HG02885 (cell line): Measurements from ENCODE around the gene HEXD.
"Not testable (repeated sequence)": the region's sequence is repeated elsewhere in the genome, so short reads cannot be mapped to it uniquely, and the experiment has no call there.

Source experiments
- ATAC-seq: cut with Tn5 transposase; IDR thresholded peaks from one replicate; pipeline ENCODE4 v1.9.1; 2021; ENCODE audit warnings: mild to moderate bottlenecking; ENCODE audit not compliant: unreplicated experiment, poor library complexity

The HEXD gene

DNA sequence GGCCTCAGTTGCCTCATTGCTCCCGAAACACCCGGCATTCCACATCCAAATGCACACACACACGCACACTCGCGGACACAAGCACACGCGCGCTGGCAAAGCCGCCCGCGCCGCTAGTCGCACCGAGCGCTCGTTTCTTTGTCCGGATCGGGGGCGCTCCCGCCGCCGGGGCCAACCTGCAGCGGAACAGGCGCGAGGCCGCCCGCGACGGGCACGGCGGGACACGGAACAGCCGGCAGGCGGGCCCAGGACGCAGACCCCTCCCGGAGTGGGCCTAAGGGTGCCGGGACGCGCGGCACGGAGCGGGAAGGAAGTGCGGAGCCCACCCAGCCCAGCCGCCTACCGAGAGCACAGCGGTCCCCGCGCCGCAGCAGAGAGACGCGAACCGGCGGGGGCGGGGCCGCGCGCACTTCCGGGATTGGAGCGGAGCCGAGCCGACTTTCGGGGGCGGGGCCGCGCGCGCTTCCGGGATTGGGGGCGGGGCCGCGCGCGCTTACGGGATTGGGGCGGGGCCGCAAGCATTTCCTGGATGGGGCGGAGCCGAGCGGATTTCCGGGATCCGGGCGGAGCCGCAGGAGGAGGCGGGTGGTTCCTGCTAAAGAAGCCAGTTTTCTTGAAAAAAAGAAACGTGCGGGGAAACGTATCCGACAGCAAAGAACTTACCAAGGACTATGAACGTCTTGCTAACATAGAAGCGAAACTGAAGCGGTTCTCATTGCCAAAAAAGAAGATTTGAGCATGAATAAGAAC is 32.4 kb downstream of the HEXD start, which contains the start of gene CYBC1:
TSS of gene CYBC1 (minus strand) at position 396 of the 750 bp plus-strand sequence. CDS start 1,498 bp downstream, outside the sequence.
- ATAC-seq: peak; percentile 80

DNA sequence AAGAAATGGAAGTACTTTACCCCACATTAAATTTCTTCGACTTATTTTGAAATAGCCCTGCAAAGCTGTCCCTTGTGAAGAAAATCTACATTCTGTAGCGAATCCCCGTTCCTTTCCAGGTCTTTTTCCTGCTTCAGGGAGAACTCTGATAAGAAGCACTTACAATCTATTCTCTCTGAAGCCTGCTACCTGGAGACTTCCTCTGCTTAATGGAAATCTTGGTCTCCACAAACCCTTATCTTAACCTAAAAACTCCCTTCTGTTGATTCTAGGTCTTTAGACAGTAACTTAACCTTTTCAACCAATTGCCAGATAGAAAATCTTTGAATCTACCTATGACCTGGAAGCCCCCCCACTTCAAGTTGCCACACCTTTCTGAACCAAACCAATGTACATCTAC is 34.0 kb downstream of the HEXD start:
- no peak for ATAC-seq

DNA sequence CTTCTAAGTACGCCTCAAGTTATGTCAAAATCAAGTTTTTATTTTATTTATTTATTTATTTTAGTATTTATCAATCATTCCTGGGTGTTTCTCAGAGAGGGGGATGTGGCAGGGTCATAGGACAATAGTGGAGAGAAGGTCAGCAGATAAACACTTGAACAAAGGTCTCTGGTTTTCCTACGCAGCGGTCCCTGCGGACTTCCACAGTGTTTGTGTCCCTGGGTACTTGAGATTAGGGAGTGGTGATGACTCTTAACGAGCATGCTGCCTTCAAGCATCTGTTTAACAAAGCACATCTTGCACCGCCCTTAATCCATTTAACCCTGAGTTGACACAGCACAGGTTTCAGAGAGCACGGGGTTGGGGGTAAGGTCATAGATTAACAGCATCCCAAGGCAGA is 35.0 kb downstream of the HEXD start:
- ATAC-seq: not testable (repeated sequence)

DNA sequence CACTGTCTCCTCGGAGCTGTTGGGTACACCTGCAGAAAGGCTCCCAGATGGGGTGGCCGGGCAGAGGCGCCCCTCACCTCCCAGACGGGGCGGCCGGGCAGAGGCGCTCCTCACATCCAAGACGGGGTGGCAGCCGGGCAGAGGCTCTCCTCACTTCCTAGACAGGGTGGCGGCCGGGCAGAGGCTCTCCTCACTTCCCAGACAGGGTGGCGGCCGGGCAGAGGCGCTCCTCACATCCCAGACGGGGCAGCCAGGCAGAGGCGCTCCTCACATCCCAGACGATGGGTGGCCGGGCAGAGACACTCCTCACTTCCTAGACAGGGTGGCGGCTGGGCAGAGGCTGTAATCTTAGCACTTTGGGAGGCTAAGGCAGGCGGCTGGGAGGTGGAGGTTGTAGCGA is 35.6 kb downstream of the HEXD start:
- not testable (repeated sequence) for ATAC-seq

DNA sequence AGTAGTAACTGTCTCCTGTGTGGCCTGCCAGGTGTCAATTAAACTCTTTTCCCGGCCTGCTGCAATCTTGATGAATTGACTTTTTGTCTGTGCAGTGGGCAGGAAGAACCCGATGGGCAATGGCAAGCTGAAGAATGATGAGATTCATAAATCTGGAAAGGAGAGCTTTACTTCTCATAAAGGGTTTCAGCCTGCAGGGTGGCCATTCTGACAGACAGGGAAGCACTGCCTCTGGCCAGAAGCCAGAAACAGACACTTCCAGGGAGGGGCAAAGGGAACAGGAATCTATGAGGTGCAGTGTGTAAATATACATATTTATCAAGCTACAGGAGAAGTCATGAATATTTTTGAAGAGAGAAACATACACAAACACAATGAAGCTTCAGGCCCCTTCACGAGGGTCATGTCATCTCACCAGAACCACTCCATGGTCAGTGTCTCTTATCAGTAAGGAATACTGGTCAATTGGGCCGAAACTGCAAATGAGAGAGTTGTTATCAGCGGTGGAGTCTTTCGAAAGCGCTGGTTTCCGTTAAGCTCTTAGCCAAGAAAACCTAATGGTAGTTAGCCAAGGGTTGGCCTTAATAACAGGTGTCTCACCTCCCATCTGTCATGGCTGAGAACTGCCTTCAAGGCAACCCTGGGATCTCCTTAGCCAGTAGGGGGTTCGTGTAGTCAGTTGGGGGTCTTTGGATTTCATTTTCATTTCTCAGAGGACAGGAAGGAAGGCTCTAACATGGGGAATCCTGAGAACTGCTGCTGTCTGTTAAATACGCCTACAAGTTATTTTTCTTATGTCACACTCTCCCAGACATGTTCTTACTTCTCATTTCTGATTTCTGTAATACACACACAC is 39.2 kb downstream of the HEXD start:
- ATAC-seq: no peak

DNA sequence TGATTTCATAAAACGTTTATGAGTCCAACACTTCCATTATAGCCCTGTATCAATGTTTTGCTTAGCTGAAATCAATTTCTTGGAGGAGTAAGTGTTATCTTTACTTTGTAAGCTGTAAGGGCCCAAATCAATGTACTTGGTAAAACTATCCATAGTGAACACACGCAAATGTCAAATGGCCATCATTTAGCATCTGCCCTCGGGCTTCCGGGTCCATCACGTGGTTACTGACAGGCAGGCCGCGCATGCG is 39.7 kb downstream of the HEXD start:
- no peak for ATAC-seq

DNA sequence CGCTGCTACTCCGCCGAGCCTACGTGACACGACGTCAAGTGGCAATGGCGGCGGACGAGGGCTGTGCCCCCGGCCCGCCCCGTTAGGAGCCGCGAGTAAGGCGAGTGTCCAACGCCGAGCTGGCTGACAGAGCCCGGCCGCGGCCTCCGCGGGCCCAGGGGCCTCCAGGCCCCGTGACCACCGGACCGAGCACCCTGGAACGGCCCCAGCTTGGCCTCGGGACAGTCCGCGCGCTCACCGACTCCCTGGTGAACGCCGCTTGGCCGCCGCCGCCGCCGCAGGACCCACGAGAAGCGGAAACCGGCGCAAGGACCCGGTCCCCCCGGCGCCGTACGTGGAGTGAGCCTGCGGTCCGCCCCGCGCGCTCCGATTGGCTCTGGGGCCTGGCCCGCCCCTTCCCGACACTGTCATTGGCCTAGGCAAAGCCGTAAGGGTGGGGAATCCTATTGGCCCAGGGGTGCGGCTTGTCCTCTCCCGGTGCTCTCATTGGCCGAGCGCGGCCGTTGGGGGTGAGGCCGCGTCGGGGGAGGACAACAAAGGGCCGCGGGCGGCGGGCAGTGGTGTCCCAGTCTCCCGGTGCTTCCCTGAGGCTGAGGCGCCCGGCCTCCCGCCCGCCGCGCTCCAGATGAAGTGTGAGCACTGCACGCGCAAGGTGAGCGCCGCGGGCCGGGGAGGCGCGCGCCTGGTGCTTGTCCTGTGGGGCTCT is 40.2 kb downstream of the HEXD start, which contains the start of gene NARF:
TSS of gene NARF (plus strand) at position 563 of the 706 bp plus-strand sequence. CDS start at position 626, 63 bp downstream.
- ATAC-seq: peak; percentile 95

DNA sequence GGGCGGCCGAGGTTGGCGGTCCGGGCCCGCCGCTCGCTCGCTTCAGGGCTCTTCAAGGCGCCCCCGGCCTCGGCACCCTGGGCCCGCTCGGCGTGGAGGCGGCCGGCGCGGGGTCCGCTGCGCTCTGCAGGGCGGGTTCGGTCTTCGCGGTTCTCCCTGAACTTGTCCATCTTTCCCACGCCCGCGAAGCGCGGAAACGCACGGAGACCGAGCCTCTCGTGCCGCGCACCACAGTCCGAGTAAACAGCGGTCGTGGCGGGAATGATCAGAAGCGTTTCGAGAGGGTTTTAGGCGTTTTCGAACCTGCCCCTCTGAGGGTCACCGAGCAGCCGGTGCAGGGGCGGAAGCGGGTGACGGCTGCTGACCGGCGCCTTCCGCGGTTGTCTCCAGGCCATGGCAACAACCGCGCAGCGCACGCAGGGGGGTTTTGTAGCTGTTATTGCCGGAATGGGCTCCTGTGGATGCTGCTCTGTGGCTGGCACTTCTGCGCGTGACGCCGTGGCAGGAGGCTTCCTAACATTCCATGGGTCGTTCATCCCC is 40.8 kb downstream of the HEXD start:
- no peak for ATAC-seq

DNA sequence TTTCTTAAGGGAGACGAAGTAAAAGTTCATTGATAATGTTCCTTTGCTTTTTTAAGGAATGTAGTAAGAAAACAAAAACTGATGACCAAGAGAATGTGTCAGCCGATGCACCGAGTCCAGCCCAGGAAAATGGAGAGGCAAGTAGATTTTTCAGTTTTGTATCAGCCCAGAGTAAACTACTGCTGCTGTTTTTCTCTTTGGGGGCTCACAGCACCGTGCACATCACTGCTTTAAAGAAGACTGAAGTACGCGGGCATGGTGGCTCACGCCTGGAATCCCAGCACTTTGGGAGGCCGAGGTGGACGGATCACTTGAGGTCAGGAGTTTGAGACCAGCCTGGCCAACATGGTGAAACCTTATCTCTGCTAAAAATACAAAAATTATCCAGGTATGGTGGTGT is 41.8 kb downstream of the HEXD start:
- ATAC-seq: not testable (repeated sequence)

DNA sequence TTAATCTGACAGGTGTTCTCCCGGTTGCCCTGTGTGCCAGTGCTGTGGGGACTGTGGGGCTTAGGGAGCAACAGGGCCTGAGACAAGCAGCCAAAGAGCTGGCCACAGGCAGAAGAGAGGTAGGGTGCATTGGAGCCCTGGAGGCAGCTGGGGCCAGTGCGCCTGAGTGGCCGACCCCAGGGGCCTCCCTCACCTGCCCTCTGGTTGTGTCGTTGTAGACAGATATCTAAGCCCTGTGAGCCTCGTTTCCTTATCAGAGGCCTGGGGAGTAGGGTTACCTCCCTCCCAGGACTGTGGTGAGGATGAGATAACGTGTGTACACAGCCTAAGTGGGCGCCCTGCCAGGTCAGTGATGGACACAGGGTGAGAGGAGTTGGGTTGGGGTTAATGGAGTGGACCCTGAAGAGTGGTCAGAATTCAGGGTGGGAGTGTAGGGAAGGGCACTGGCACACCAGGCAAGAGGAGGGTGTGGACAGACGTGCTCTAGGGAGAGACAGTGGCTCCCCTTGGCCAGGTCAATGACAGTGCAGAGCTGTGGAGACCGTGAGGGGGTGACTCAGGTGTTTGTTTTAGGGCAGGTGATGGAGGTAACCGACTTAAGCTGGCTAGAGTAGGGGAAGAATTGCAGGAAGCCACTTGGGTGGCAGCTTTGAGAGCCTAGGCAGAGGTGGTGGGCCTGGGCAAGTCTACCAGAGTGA is 43.8 kb downstream of the HEXD start:
- ATAC-seq: no peak

DNA sequence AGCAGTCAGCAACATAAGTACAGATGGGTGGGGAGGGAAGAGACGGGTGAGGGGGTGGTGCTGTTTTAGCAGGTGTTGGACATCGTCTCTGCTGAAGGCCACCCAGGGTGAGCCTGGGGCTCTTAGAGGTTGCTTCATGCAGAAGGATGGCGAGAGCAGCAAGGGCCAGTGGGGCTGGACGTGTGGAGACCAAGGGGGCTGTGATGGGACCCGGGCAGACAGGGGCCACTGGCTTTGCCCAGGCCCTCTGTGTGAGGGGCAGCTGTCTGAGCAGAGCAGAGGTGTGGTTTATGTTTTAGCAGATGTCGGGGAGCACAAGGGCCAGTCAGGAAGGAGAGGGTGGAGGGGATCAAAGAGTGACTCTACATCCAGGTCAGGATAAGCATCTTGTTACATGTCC is 45.2 kb downstream of the HEXD start:
- ATAC-seq: no peak

DNA sequence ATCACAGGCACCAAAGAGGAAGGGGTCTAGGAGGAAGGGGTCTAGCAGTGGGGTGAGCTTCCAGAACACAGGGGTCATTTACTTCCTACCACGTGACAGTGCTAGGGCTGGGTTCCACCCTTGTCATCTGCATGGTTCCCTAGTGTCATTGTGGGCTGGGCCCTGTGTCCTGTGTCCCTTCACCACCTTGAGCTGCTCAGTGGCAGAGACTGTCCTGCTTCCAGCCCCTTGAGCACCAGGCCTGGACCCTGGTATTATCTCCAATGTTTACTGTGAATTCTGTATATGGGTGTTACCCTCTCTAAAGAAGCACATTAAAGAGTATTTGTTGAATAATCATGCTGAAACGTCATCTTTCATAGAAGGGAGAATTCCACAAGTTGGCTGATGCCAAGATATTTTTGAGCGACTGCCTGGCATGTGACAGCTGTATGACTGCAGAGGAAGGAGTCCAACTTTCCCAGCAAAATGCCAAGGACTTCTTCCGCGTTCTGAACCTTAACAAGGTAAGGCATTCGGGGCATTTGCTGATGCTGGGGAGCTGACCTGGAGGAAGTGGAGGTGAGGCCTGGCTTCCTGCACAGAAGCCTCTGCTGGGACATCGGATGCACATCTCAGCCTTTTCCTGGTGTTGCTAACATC is 45.9 kb downstream of the HEXD start:
- ATAC-seq: no peak

DNA sequence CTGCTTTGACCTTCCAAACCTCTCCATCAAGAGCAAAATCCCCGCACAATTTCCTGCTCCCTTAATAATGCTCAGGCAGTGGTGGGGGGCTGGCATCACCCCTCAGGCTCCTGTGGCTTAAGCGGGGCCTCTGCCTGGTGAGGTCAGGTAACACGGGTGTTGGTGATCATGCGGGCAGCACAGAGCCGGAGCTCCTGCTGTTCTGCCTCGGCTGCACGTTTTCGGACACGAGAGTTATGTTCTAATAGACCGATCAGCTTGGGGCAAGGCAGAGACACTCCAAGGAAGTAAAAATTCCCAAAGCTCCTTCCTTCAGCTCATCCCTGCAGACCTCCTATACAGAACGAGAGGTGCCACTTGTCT is 46.4 kb downstream of the HEXD start:
- no peak for ATAC-seq

DNA sequence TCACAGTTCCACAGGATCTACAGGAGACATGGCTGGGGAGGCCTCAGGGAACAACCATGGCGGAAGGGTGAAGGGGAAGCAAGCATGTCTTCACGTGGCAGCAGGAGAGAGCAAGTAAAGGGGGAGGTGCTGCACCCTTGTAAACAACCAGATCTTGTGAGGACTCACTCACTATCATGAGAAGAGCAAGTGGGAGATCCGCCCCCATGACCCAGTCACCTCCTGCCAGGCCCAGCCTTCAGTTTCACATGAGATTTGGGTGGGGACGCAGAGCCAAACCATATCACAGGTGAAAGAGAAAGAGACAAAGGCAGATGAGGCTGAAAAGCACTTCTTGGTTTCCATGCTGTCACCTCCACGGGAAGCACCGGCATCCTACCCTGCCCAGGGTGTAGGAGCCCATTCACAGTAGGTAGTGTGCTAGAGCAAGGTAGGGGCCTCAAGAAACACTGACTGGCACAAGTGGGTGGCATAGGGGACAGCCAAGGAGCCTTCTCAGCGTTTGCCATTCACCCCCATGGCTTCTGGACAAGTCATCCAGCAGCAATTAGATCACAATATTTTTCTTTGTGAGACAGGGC is 47.0 kb downstream of the HEXD start:
- no peak for ATAC-seq

DNA sequence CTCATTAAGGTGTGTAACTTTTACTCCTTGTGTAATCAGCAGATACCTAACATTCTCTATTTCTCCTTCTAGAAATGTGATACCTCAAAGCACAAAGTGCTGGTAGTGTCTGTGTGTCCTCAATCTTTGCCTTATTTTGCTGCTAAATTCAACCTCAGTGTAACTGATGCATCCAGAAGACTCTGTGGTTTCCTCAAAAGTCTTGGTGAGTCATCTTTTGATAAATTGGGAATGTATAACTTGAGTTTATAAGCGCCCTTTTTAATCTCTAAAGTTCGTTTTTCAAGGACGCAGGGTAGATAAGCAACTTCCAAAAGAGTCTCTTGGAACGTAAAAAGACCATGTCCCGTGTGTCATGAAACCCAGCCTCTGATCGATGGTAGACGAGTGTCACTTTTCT is 50.5 kb downstream of the HEXD start:
- no peak for ATAC-seq

DNA sequence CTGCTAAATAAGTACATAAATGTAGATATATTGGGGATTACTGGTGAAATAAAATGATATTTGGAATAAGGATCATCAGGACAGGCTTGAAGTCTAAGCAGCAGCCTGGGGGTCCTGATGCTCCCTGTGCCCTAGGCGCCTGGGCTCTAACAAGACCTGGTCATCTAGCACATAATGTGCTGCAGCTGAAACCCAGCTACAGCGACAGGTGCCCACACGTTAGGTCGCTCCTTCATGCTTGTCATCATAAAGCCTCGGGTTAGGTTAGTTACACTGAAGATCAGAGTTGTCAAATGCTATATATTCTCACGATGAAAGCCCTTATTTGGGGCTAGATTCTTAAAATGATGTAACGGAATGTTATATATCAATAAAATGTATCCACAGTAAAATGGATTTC is 51.9 kb downstream of the HEXD start:
- ATAC-seq: no peak

DNA sequence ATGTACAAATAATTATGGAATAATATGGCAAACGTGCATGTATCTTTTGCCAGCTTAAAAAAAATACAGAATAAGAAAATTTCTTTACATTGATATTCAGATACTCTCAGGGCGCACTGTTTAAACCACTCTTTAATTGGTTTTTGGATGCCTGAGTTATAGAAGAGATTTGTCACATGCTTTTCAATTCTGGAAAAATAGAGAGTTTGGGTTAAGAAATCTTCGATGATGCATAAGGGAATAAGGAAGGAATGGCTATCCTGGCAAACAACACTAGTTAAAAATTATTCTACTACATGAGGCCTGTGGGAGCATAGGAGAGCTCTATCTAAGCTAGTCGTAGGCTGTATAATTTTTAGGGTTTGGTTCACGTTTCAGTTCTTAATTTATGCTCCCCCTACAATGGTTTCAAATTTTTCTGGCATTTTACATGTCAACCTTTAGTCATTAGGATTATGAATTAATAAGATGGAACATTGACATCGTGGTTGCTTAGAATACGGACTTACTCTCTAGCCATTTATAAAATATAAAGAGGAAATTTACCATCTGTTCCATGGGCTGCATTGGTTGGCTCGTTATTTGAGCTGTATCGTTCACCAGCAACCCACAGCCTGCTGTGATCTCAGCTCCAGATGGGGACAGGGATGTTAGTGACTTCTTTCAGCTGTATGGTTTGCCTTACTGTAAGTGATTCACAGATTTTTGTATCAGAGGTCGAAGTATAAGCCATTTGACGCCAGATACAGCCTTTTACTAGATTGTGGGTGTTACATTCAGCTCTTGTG is 56.3 kb downstream of the HEXD start:
- ATAC-seq: no peak

DNA sequence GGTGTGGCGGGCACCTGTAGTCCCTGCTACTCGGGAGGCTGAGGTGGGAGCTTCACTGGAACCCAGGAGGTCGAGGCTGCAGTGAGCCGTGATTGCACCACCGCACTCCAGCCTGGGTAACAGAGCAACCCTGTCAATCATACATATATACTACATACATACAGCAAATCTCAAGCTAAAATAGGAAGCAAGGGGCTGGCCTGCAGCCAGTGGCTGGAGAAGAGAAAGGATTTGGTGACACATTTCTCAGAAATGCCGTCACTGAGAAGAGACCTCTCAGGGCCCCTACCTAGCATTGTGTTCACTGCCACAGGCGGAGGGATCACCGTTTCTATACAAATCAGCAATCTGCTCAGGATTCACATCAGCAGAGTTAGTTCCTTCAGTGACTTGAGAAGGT is 57.3 kb downstream of the HEXD start:
- no peak for ATAC-seq

DNA sequence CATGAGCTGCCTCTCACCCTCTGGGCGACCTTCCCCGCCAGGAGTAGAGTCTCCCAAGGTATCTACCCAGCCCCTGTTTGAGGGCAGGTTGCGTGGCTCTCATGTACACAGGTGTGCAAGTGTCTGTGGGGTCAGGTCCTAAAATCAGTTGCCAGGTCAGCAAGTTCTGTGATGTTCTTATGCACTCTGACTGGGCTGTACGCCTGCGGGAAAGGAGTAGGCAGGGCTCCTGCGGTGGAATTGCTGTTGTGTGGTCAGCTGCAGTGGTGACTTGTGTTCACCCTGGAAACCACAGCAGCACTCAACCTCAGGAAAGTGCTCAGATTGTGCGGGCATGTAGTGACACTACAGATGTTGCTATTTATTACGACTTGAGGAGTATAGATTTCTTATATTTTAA is 59.8 kb downstream of the HEXD start:
- no peak for ATAC-seq
